NCI-H2029 (cell line): Measurements from ENCODE around the gene KIR3DL2.
"Not testable (repeated sequence)": the region's sequence is repeated elsewhere in the genome, so short reads cannot be mapped to it uniquely, and the experiment has no call there.

ENCODE experiments used
- DNase-seq: peaks from one replicate; lab custom pipeline; 2025; lab: John Stamatoyannopoulos, UW

Gene KIR3DL2

DNA sequence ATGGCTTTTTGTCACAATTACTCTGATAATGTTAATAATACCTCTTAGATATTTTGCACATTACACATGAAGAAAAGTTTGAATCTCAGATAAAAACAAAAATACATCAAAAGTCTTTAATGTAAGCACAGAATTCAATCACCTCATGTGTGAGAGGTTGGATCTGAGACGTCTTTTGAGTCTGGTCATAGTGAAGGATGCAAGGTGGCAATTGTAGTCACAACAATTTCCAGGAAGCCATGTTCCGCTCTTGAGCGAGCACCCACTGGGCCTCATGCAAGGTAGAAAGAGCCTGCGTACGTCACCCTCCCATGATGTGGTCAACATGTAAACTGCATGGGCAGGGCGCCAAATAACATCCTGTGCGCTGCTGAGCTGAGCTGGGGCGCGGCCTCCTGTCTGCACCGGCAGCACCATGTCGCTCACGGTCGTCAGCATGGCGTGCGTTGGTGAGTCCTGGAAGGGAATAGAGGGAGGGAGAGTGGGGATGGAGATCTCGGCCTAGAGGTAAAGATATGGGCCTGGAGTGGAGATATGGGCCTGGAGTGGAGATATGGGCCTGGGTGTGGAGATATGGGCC lies at the start of gene KIR3DL2:
KIR3DL2 (plus strand) TSS at position 383 of the 580 bp plus-strand sequence; CDS start at position 416, 33 bp downstream.
- DNase-seq, result not testable (repeated sequence)

- no peak for DNase-seq
Measured at GRCh38 chr19:54803410-54803809, 46.8 kb upstream of the KIR3DL2 start, which contains the start of gene KIR2DL4. Gene KIR2DL4, plus strand, starts transcription at chr19:54803610. Its CDS starts 42 bp downstream, at chr19:54803652.

- DNase-seq, result no peak
Measured at GRCh38 chr19:54804101-54804500, 46.1 kb upstream of the KIR3DL2 start.

GRCh38 chr19:54804571-54804970 lies 45.7 kb upstream of the KIR3DL2 start:
- DNase-seq, result no peak

- no peak for DNase-seq
Measured at GRCh38 chr19:54805665-54806515, 44.4 kb upstream of the KIR3DL2 start.

- no peak for DNase-seq
Measured at GRCh38 chr19:54806516-54806838, 43.8 kb upstream of the KIR3DL2 start.

- not testable (repeated sequence) for DNase-seq
Measured at GRCh38 chr19:54814571-54814970, 35.7 kb upstream of the KIR3DL2 start.

DNA sequence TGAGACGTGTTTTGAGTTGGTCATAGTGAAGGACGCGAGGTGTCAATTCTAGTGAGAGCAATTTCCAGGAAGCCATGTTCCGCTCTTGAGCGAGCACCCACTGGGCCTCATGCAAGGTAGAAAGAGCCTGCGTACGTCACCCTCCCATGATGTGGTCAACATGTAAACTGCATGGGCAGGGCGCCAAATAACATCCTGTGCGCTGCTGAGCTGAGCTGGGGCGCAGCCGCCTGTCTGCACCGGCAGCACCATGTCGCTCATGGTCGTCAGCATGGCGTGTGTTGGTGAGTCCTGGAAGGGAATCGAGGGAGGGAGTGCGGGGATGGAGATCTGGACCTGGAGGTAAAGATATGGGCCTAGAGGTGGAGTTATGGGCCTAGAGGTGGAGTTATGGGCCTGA lies 34.0 kb upstream of the KIR3DL2 start, which contains the start of gene KIR3DL1:
KIR3DL1 (plus strand) TSS at position 218 of the 400 bp plus-strand sequence.
- not testable (repeated sequence) for DNase-seq

GRCh38 chr19:54817670-54818536 lies 32.3 kb upstream of the KIR3DL2 start:
- no peak for DNase-seq

GRCh38 chr19:54824416-54824815 lies 25.8 kb upstream of the KIR3DL2 start:
- DNase-seq, result not testable (repeated sequence)

DNA sequence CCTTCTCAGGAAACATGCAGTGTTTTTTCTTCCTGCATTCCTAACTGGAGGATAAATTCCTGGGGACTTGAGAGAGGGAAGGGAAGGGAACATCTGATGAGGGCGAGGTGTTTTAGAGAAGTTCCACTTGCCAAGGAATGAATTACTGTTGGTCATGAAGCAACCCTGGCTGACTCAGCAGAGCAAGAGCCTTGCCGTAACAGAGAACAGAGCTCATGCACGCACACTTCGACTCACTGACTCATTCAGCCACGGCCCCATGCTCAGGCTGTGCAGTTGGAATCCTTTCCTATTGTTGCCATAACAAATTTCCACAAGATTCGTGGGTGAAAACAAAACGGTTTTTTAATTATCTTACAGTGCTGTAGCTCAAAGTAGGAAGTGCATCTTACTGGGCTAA lies 24.9 kb upstream of the KIR3DL2 start:
- DNase-seq, result not testable (repeated sequence)

DNA sequence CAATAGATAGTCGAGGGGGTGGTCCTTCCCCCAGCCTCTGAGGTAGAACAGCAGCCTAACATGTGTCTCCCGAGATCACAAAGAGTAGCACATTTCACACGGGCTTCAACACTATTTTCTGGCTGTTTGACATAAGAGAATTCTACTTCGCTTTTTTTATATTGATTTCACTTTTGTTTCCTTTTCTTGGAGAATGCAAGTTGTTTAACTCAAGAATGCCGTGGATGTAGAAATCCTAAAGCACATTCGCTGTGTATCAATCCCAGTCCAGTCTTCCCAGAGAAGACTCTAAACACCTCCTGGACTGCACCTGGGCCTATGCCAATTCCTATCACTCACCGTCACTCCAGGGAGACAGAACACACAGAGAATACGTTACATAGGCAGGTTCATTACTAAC lies 22.2 kb upstream of the KIR3DL2 start:
- not testable (repeated sequence) for DNase-seq

GRCh38 chr19:54832496-54832895 lies 17.7 kb upstream of the KIR3DL2 start, which contains the start of gene KIR2DS4:
Gene KIR2DS4, plus strand, starts transcription at chr19:54832676.
- DNase-seq, result not testable (repeated sequence)

- not testable (repeated sequence) for DNase-seq
Measured at GRCh38 chr19:54835126-54835525, 15.1 kb upstream of the KIR3DL2 start.

GRCh38 chr19:54837522-54837921 lies 12.7 kb upstream of the KIR3DL2 start:
- DNase-seq, result not testable (repeated sequence)

GRCh38 chr19:54843171-54843570 lies 7.1 kb upstream of the KIR3DL2 start:
- not testable (repeated sequence) for DNase-seq

GRCh38 chr19:54850930-54851329 lies 687 bp downstream of the KIR3DL2 start:
- DNase-seq, result peak; percentile 4

- DNase-seq, result no peak
Measured at GRCh38 chr19:54851353-54851752, 1.1 kb downstream of the KIR3DL2 start.

DNA sequence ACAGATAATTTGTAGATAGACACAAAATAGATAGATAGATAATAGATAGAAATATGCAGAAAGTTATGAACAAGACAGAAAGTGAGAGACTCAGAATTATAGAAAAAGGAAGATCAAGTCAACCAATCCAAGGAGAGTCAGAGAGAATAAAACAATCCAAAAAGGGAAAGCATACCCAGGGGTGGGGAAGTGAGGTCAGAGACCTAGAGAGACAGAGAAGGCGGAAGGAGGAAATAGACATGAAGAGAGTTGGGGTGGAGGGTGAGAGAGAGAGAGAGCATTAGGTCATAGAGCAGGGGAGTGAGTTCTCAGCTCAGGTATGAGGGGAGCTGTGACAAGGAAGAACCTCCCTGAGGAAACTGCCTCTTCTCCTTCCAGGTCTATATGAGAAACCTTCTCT lies 5.0 kb downstream of the KIR3DL2 start:
- not testable (repeated sequence) for DNase-seq

DNA sequence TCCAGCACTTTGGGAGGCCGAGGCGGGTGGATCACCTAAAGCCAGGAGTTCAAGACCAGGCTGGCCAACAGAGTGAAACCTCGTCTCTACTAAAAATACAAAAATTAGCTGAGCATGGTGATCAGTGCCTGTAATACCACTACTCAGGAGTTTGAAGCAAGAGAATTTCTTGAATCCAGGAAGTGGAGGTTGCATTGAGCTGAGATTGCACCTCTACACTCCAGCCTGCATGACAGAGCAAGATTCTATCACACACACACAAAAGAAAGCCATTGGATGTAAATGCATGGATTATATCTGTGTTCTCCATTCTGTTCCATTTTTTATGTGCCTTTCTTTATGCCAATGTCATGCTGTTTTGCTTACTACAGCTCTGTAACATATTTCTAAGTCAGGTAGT lies 8.2 kb downstream of the KIR3DL2 start:
- DNase-seq, result not testable (repeated sequence)

DNA sequence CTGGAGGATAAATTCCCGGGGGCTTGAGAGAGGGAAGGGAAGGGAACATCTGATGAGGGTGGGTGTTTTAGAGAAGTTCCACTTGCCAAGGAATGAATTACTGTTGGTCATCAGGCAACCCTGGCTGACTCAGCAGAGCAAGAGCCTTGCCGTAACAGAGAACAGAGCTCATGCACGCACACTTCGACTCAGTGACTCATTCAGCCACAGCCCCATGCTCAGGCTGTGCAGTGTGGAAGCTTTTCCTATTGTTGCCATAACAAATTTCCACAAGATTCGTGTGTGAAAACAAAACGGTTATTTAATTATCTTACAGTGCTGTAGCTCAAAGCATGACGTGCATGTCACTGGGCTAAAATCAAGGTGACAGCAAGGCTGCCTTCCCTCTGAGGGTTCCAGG lies 9.2 kb downstream of the KIR3DL2 start:
- DNase-seq, result not testable (repeated sequence)

- DNase-seq, result not testable (repeated sequence)
Measured at GRCh38 chr19:54863459-54863858, 13.2 kb downstream of the KIR3DL2 start.
